ENCODE measurements around the gene WARS2.
"Not testable (repeated sequence)": the region's sequence is repeated elsewhere in the genome, so short reads cannot be mapped to it uniquely, and the experiment has no call there.

The WARS2 gene

DNA sequence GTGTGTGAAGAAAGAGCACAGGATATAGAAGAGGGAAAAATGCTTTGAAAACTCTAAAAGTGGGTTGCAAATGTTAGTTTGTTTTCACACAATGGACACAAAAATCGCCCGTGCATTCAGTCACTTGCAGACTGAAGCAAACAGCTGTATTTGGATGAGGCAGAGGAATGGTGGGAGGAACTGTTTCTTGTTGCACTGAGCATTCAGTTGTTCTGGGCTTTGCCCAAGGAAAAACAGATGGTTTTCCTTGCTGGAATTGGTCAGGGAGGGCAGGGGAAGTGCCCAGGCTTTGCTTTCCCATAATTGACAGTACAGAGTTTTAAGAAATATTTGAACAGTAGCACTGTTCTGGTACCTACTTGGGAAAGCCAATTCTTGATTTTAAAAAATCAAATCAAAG, 19.5 kb upstream of the WARS2 start:
- Histone ChIP-seq H2BK12ac (ENCODE audit: low read length) (no peak overlapping the region), H2BK5ac (ENCODE audit: low read depth, low read length, poor library complexity) (no peak overlapping the region), H3K4me3 (ENCODE audit: low read depth, low read length) (no peak overlapping the region), H3K14ac (ENCODE audit: low read length) (no peak overlapping the region), H3K18ac (ENCODE audit: low read length) (no peak overlapping the region), H3K79me1 (ENCODE audit: low read length) (no peaks in the 10 kb centered on the region), H3K27me3 (ENCODE audit: insufficient read depth, low read length) (no peaks in the 10 kb centered on the region), H2AFZ (ENCODE audit: insufficient read depth, low read length, poor library complexity) (no peak overlapping the region), H3K4ac (ENCODE audit: low read depth, low read length) (no peak overlapping the region), H3K4me1 (ENCODE audit: control insufficient read depth in 1 of 2, insufficient read depth in 2 of 2, low read length in 2 of 2) (no peaks in the 10 kb centered on the region), H3K79me2 (ENCODE audit: control insufficient read depth, insufficient read depth, low read length, poor library complexity) (no peaks in the 10 kb centered on the region), H3K9me3 (ENCODE audit: insufficient read depth, low read depth, low read length) (peaks cover 4% of the 10 kb centered on the region), H3K27ac (ENCODE audit: low read depth, low read length) (no peak overlapping the region), H2BK120ac (ENCODE audit: insufficient read depth, low read length, poor library complexity) (no peak overlapping the region), H4K8ac (ENCODE audit: low read depth, low read length) (no peak overlapping the region), H2AK5ac (ENCODE audit: low read length) (no peak overlapping the region), H3K4me2 (ENCODE audit: low read length) (no peak overlapping the region), H4K12ac (ENCODE audit: low read depth, low read length) (no peak overlapping the region), H4K91ac (ENCODE audit: low read depth, low read length) (no peak overlapping the region), H3K9ac (ENCODE audit: low read length) (no peak overlapping the region), H3K23ac (ENCODE audit: low read length) (no peak overlapping the region), H3K36me3 (ENCODE audit: control insufficient read depth in 1 of 2, insufficient read depth in 2 of 2, low read length in 2 of 2) (peaks cover 3 to 15% of the 10 kb centered on the region in 2 experiments)
- WGBS (ENCODE audit: extremely low coverage, insufficient coverage, insufficient read length), result no CpG with 5 or more reads among the region's 2 CpGs
- no peak for DNase-seq

DNA sequence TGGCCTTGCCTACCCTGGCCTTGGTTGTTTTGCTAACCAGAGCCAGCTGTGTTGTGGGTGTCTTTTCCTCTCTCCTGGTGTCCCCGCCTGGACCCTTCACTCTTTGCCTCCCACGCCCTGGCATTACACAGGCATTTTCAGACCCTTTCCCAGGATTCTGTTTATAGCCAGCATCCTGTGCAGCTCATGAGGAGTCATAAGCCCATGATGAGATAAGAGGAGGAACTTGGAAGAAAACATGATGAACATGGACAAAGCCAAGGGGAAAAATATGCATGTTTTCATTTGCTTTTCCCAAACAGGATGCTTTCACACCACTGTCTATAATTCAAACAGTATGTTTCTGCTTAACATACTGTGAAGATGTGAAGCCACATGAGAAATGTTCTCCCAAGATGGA, 18.7 kb upstream of the WARS2 start:
- H4K8ac ChIP-seq (ENCODE audit: low read depth, low read length), result no peak overlapping the region
- DNase-seq, result no peak

GRCh38 chr1:119156761-119157160, 16.3 kb upstream of the WARS2 start:
- H2AFZ ChIP-seq (ENCODE audit: insufficient read depth, low read length, poor library complexity); DNase-seq; H3K79me1 ChIP-seq (ENCODE audit: low read length); H3K27me3 ChIP-seq (ENCODE audit: insufficient read depth, low read length); H3K27ac ChIP-seq (ENCODE audit: low read depth, low read length); H3K4me3 ChIP-seq (ENCODE audit: low read depth, low read length); H2BK120ac ChIP-seq (ENCODE audit: insufficient read depth, low read length, poor library complexity); H2BK5ac ChIP-seq (ENCODE audit: low read depth, low read length, poor library complexity); H4K8ac ChIP-seq (ENCODE audit: low read depth, low read length); H4K12ac ChIP-seq (ENCODE audit: low read depth, low read length); H4K91ac ChIP-seq (ENCODE audit: low read depth, low read length); H2BK12ac ChIP-seq (ENCODE audit: low read length); H3K79me2 ChIP-seq (ENCODE audit: control insufficient read depth, insufficient read depth, low read length, poor library complexity); H3K14ac ChIP-seq (ENCODE audit: low read length); H3K9me3 ChIP-seq (ENCODE audit: insufficient read depth, low read depth, low read length); H3K18ac ChIP-seq (ENCODE audit: low read length); H2AK5ac ChIP-seq (ENCODE audit: low read length); H3K23ac ChIP-seq (ENCODE audit: low read length); H3K4me2 ChIP-seq (ENCODE audit: low read length); H3K4me1 ChIP-seq (ENCODE audit: control insufficient read depth in 1 of 2, insufficient read depth in 2 of 2, low read length in 2 of 2); H3K4ac ChIP-seq (ENCODE audit: low read depth, low read length); H3K9ac ChIP-seq (ENCODE audit: low read length): not testable (repeated sequence)
- WGBS (ENCODE audit: extremely low coverage, insufficient coverage, insufficient read length), result no CpG with 5 or more reads among the region's 6 CpGs
- H3K36me3 ChIP-seq (ENCODE audit: control insufficient read depth in 1 of 2, insufficient read depth in 2 of 2, low read length in 2 of 2), result peaks cover 3 to 12% of the 10 kb centered on the region in 2 experiments

More for the DNA sequence above, 18.7 kb upstream of the WARS2 start:
- Histone ChIP-seq H4K12ac (ENCODE audit: low read depth, low read length) (no peak overlapping the region), H2AFZ (ENCODE audit: insufficient read depth, low read length, poor library complexity) (no peak overlapping the region), H3K18ac (ENCODE audit: low read length) (no peak overlapping the region), H3K4me2 (ENCODE audit: low read length) (no peak overlapping the region), H3K79me2 (ENCODE audit: control insufficient read depth, insufficient read depth, low read length, poor library complexity) (no peaks in the 10 kb centered on the region), H3K79me1 (ENCODE audit: low read length) (no peaks in the 10 kb centered on the region), H3K4me3 (ENCODE audit: low read depth, low read length) (no peak overlapping the region), H3K23ac (ENCODE audit: low read length) (no peak overlapping the region), H3K9me3 (ENCODE audit: insufficient read depth, low read depth, low read length) (peaks cover 4% of the 10 kb centered on the region), H2AK5ac (ENCODE audit: low read length) (no peak overlapping the region), H3K4ac (ENCODE audit: low read depth, low read length) (no peak overlapping the region), H3K36me3 (ENCODE audit: control insufficient read depth in 1 of 2, insufficient read depth in 2 of 2, low read length in 2 of 2) (peaks cover 3 to 15% of the 10 kb centered on the region in 2 experiments), H4K91ac (ENCODE audit: low read depth, low read length) (no peak overlapping the region), H3K27ac (ENCODE audit: low read depth, low read length) (no peak overlapping the region), H2BK12ac (ENCODE audit: low read length) (no peak overlapping the region), H2BK120ac (ENCODE audit: insufficient read depth, low read length, poor library complexity) (no peak overlapping the region), H2BK5ac (ENCODE audit: low read depth, low read length, poor library complexity) (no peak overlapping the region), H3K14ac (ENCODE audit: low read length) (no peak overlapping the region), H3K4me1 (ENCODE audit: control insufficient read depth in 1 of 2, insufficient read depth in 2 of 2, low read length in 2 of 2) (no peaks in the 10 kb centered on the region), H3K9ac (ENCODE audit: low read length) (no peak overlapping the region), H3K27me3 (ENCODE audit: insufficient read depth, low read length) (no peaks in the 10 kb centered on the region)
- no CpG with 5 or more reads among the region's 2 CpGs for WGBS (ENCODE audit: extremely low coverage, insufficient coverage, insufficient read length)

- WGBS (ENCODE audit: extremely low coverage, insufficient coverage, insufficient read length), result no CpG with 5 or more reads among the region's 4 CpGs
- H2AK5ac ChIP-seq (ENCODE audit: low read length); H3K4me2 ChIP-seq (ENCODE audit: low read length); H2AFZ ChIP-seq (ENCODE audit: insufficient read depth, low read length, poor library complexity); H3K9ac ChIP-seq (ENCODE audit: low read length); H3K79me1 ChIP-seq (ENCODE audit: low read length); H2BK12ac ChIP-seq (ENCODE audit: low read length); H2BK5ac ChIP-seq (ENCODE audit: low read depth, low read length, poor library complexity); H3K27me3 ChIP-seq (ENCODE audit: insufficient read depth, low read length); H3K4me3 ChIP-seq (ENCODE audit: low read depth, low read length); H3K27ac ChIP-seq (ENCODE audit: low read depth, low read length); H3K9me3 ChIP-seq (ENCODE audit: insufficient read depth, low read depth, low read length); H4K91ac ChIP-seq (ENCODE audit: low read depth, low read length); H3K23ac ChIP-seq (ENCODE audit: low read length); H2BK120ac ChIP-seq (ENCODE audit: insufficient read depth, low read length, poor library complexity); H4K12ac ChIP-seq (ENCODE audit: low read depth, low read length); H4K8ac ChIP-seq (ENCODE audit: low read depth, low read length); DNase-seq; H3K18ac ChIP-seq (ENCODE audit: low read length); H3K14ac ChIP-seq (ENCODE audit: low read length); H3K4me1 ChIP-seq (ENCODE audit: control insufficient read depth in 1 of 2, insufficient read depth in 2 of 2, low read length in 2 of 2); H3K4ac ChIP-seq (ENCODE audit: low read depth, low read length); H3K79me2 ChIP-seq (ENCODE audit: control insufficient read depth, insufficient read depth, low read length, poor library complexity): not testable (repeated sequence)
- H3K36me3 ChIP-seq (ENCODE audit: control insufficient read depth in 1 of 2, insufficient read depth in 2 of 2, low read length in 2 of 2), result peaks cover 3 to 12% of the 10 kb centered on the region in 2 experiments
Observed at GRCh38 chr1:119155069-119155468, 14.6 kb upstream of the WARS2 start.

Measured in trophoblast cell (in vitro differentiated cells and primary cell).